ENCODE data around the gene CYGB. TPM values are rescaled to one million over a fixed set of nuclear protein-coding genes. Genes with fewer than 3 reads are reported as not detected.

The CYGB gene
- total RNA-seq, 2 donors from 2014 or later, result 7.0 to 13.8 TPM

DNA sequence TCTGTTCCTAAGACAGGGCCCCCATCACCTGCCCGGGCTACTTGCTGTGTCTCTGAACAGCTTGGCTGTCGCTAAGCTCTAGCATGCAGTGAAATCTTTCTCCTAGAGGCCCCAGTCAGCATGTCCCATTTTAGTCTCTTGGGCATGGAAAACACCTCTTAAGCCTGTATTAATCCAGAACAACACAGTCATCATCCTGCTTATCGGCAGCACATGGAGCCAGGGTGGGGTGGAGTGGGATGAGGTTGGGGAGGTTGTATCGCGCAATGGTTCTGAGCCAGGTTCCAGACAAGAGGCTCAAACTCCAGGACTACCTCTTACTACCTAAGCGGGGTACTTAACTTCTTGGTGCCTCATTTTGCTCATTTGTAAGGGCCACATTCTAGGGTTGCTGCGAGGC, 40.4 kb upstream of the CYGB start:
- no peak for DNase-seq (ENCODE audit: low spot score)
- TF ChIP-seq POLR2AphosphoS5 (IDR thresholded peaks at IDR 0.05) (no peak), POLR2A (IDR thresholded peaks at IDR 0.05) (no peak)
- Histone ChIP-seq H3K4me1 (replicated peaks) (no peaks in the 10 kb centered on the region), H3K27ac (peak overlapping the region; percentile 29 to 38), H3K27me3 (replicated peaks; ENCODE audit: insufficient read depth) (no peaks in the 10 kb centered on the region), H3K9me3 (no peaks in the 10 kb centered on the region), H3K4me3 (no peak overlapping the region), H3K36me3 (no peaks in the 10 kb centered on the region)
- 68% methylated on average over 7 of the region's 7 CpGs for WGBS
- intact Hi-C loops (cut with DNase I), result no loop called here

DNA sequence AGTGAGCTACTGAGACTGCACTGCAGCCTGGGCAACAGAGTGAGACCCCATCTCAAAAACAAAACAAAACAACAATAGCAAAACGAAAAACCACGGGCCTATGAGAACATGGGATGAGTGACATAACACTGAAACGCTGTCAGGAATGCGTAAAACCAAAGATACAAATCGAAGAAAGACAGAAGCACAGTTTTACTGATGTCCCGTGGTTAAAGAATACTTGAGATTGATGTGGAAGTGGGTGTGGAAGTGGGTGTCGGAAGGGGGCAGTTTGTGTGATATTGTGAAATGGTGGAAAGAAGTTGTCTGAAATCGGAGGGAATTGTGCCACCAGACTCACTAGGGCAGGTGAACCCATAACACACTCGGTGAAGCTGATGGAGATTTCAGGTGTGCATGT, 38.7 kb upstream of the CYGB start:
- no peaks in the 10 kb centered on the region for H3K4me1 ChIP-seq (replicated peaks)
- no peaks in the 10 kb centered on the region for H3K27me3 ChIP-seq (replicated peaks; ENCODE audit: insufficient read depth)
- H3K27ac ChIP-seq, result no peak overlapping the region
- intact Hi-C loops (cut with DNase I), result no loop called here
- H3K9me3 ChIP-seq, result no peaks in the 10 kb centered on the region
- no peak overlapping the region for H3K4me3 ChIP-seq
- TF ChIP-seq, protein P1, sequence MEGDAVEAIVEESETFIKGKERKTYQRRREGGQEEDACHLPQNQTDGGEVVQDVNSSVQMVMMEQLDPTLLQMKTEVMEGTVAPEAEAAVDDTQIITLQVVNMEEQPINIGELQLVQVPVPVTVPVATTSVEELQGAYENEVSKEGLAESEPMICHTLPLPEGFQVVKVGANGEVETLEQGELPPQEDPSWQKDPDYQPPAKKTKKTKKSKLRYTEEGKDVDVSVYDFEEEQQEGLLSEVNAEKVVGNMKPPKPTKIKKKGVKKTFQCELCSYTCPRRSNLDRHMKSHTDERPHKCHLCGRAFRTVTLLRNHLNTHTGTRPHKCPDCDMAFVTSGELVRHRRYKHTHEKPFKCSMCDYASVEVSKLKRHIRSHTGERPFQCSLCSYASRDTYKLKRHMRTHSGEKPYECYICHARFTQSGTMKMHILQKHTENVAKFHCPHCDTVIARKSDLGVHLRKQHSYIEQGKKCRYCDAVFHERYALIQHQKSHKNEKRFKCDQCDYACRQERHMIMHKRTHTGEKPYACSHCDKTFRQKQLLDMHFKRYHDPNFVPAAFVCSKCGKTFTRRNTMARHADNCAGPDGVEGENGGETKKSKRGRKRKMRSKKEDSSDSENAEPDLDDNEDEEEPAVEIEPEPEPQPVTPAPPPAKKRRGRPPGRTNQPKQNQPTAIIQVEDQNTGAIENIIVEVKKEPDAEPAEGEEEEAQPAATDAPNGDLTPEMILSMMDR (IDR thresholded peaks at IDR 0.05), result no peak
- TF ChIP-seq POLR2A (IDR thresholded peaks at IDR 0.05) (no peak), POLR2AphosphoS5 (IDR thresholded peaks at IDR 0.05) (no peak)
- H3K36me3 ChIP-seq, result no peaks in the 10 kb centered on the region
- DNase-seq (ENCODE audit: low spot score), result no peak
- WGBS, result 88% methylated on average over 9 of the region's 9 CpGs

DNA sequence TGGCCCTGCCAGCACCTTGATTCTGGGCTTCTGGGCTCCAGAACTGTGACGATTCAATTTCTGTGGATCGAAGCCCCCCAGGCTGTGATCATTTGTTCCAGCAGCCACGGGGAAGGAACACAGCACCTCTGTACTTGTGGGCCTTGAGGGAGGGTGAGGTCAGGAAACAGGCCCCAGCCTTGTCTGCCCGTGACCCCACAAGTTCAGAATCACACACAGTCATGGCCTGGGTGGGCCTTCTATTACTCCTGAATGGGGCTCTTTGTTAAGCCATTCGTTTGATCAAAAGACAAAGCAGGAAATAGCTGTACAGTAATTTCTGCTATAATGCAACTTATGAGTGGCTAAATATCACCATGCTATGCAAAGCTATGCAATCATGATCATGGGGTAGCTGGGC, 38.1 kb upstream of the CYGB start:
- no peak for TF ChIP-seq POLR2AphosphoS5 (IDR thresholded peaks at IDR 0.05)
- TF ChIP-seq, protein P1 (IDR thresholded peaks at IDR 0.05), result no peak
- TF ChIP-seq POLR2A (IDR thresholded peaks at IDR 0.05), result no peak
- Histone ChIP-seq H3K4me1 (replicated peaks) (no peaks in the 10 kb centered on the region), H3K4me3 (no peak overlapping the region), H3K27ac (no peak overlapping the region), H3K9me3 (no peaks in the 10 kb centered on the region), H3K27me3 (replicated peaks; ENCODE audit: insufficient read depth) (no peaks in the 10 kb centered on the region), H3K36me3 (no peaks in the 10 kb centered on the region)
- intact Hi-C loops (cut with DNase I), result no loop called here
- 79% methylated on average over 5 of the region's 5 CpGs for WGBS
- DNase-seq (ENCODE audit: low spot score), result no peak

DNA sequence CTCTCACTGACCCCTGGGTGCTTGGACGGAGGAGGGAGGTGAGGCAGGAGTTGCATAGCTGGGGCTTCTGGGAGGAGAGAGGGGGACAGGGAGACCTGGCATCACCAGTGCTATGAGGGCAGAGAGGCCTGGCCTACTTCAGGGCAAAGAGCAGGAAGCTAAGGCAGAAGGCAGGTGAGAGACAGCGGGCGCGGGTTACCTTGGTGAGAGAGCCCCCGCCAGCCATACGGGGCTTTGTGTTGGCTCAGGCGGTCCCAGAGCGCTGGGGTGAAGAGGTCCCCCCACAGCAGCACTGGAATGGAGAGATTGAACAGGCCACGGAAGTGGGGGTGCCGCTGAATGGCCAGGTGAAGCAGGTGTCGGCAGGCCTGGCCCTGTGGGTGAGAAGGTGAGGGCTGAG, 36.7 kb upstream of the CYGB start:
- H3K36me3 ChIP-seq, result no peaks in the 10 kb centered on the region
- H3K9me3 ChIP-seq, result no peaks in the 10 kb centered on the region
- H3K4me3 ChIP-seq, result no peak overlapping the region
- TF ChIP-seq, protein P1 (IDR thresholded peaks at IDR 0.05), result no peak
- no peak for TF ChIP-seq POLR2A (IDR thresholded peaks at IDR 0.05)
- TF ChIP-seq POLR2AphosphoS5 (IDR thresholded peaks at IDR 0.05), result no peak
- no peak overlapping the region for H3K27ac ChIP-seq
- intact Hi-C loops (cut with DNase I), result no loop called here
- H3K27me3 ChIP-seq (replicated peaks; ENCODE audit: insufficient read depth), result no peaks in the 10 kb centered on the region
- WGBS, result 91% methylated on average over 11 of the region's 11 CpGs
- DNase-seq (ENCODE audit: low spot score), result no peak
- H3K4me1 ChIP-seq (replicated peaks), result no peaks in the 10 kb centered on the region

DNA sequence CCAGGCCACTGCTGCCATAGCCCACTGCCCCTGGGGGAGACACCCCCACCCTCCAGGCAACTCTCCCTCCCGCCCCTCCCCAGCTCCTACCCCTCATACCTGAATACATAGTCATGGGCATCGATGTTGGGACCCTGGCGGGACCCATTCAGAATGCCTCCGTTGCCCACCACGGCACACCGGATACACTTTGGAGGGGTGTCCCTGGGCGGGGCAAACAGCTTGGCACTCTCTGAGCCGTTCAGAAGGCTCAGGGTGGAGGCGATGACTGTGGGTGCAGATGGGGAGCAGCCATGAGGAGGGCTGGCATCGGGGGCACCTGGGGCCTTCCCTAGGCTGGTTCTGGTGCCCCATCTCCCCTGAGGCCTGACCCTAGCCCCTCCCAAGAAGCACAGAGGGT, 35.6 kb upstream of the CYGB start:
- TF ChIP-seq, protein P1 (IDR thresholded peaks at IDR 0.05), result no peak
- no peak for TF ChIP-seq POLR2AphosphoS5 (IDR thresholded peaks at IDR 0.05)
- Histone ChIP-seq H3K36me3 (no peaks in the 10 kb centered on the region), H3K27me3 (replicated peaks; ENCODE audit: insufficient read depth) (no peaks in the 10 kb centered on the region), H3K27ac (no peak overlapping the region), H3K9me3 (no peaks in the 10 kb centered on the region), H3K4me3 (no peak overlapping the region), H3K4me1 (replicated peaks) (no peaks in the 10 kb centered on the region)
- WGBS, result 85% methylated on average over 10 of the region's 10 CpGs
- DNase-seq (ENCODE audit: low spot score), result no peak
- intact Hi-C loops (cut with DNase I), result no loop called here
